OCI-LY3 (cell line): ENCODE data around the gene XPNPEP3.

Experiments
- EZH2phosphoT487 ChIP-seq: fragments of 200-600 bp; shearing (Covaris generic); IDR thresholded peaks from 2 replicates; pipeline ENCODE4 v1.6.1; 2018; ENCODE audit warnings: antibody characterized with exemption, mixed run types, low read depth
- TF ChIP-seq, protein P1 (sequence below): fragments of 200-600, 300-600 bp; sonication (generic); IDR thresholded peaks from 2 replicates; pipeline ENCODE4 v1.5.1; 2014; ENCODE audit warnings: antibody characterized with exemption, low read length, low read depth

DNA sequence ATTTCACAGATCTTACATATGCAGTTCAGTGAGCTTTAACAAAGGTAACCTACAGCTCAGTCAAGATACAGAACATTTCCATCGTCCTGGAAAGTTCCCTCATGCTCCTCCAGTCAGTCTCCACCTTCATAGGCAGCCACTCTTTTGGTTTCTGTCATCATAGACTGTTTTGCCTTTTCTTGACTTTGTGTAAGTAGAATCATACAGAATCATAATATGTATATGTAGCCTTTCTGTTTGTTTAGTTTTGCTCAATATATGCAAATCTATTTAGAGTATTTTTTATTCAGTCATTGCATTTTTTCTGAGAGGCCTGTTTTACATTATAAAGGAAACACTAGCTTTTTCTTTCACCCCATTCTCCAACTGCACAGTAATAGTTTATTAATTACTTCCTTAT, 20.0 kb downstream of the XPNPEP3 start:
- TF ChIP-seq, protein P1, sequence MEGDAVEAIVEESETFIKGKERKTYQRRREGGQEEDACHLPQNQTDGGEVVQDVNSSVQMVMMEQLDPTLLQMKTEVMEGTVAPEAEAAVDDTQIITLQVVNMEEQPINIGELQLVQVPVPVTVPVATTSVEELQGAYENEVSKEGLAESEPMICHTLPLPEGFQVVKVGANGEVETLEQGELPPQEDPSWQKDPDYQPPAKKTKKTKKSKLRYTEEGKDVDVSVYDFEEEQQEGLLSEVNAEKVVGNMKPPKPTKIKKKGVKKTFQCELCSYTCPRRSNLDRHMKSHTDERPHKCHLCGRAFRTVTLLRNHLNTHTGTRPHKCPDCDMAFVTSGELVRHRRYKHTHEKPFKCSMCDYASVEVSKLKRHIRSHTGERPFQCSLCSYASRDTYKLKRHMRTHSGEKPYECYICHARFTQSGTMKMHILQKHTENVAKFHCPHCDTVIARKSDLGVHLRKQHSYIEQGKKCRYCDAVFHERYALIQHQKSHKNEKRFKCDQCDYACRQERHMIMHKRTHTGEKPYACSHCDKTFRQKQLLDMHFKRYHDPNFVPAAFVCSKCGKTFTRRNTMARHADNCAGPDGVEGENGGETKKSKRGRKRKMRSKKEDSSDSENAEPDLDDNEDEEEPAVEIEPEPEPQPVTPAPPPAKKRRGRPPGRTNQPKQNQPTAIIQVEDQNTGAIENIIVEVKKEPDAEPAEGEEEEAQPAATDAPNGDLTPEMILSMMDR, result no peak
- TF ChIP-seq EZH2phosphoT487, result no peak
